ENCODE data around the gene SLC66A2. TPM values are rescaled to one million over a fixed set of nuclear protein-coding genes. Genes with fewer than 3 reads are reported as not detected.
A peak's percentile ranks its signal among the peaks of the same experiment; 100 is the strongest.

Gene SLC66A2
- total and polyA plus RNA-seq, 2 of the 13 experiments (the other 11 are each of a cell fraction or from before 2014, with no cell fraction given): 33.5 to 41.9 TPM

DNA sequence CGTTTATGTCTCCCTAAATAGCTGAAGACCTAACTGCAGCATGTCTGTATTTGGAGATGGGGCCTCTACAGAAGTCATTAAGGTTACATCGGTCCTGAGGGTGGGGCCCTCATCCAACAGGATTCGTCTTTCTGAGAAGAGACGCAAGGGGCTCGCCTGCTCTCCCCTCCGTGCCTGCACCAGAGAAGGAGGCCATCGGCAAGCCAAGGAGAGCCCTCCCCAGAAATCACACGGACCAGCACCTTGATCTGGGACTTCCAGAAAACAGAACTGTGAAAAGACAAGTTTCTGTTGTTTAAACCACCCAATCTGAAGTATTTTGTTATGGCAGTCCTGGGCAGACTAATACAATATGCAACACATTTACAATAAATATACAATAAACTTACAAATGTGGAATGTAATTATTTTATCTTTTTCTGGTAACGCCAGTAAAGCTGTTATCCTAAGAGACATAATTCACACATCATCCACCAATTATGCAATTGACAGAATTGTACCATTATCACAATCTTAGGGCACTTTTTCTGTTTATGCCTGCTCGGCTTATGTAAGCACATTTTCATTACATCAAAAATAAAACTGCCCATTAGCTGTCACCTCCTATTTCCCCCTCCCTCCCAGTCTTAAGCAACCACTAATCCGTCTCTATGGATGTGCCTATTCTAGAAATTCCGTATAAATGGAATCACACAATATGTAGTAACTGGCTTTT lies 19.1 kb upstream of the SLC66A2 start:
- BruUV-seq (replicated peaks): no TSS peak
- peaks cover 29% of the 10 kb centered on the region for H3K79me2 ChIP-seq (ENCODE audit: insufficient read depth, low read length)
- peaks cover 21% of the 10 kb centered on the region for H3K4me1 ChIP-seq (ENCODE audit: insufficient read depth, low read length)
- H2AFZ ChIP-seq (ENCODE audit: low read length): no peak overlapping the region
- no peak overlapping the region for H3K9ac ChIP-seq (ENCODE audit: insufficient read depth, low read depth, low read length)
- no peak overlapping the region for H3K4me3 ChIP-seq (replicated peaks in 1 of 3; ENCODE audit: insufficient read depth in 1 of 3, low read depth in 2 of 3, low read length in 3 of 3)
- no peak for DNase-seq (ENCODE audit: low spot score)
- ATAC-seq: no peak
- H3K27ac ChIP-seq (ENCODE audit: extremely low read length, insufficient read depth, low read length): no peak overlapping the region
- peaks cover 22 to 62% of the 10 kb centered on the region in 2 experiments for H3K36me3 ChIP-seq (replicated peaks in 1 of 2; ENCODE audit: control insufficient read depth in 1 of 2, insufficient read depth in 2 of 2, low read length in 2 of 2)
- intact Hi-C loops (cut with micrococcal nuclease; ENCODE audit: unreplicated experiment) (no loop called here), in situ Hi-C loops (cut with HindIII; ENCODE audit: extremely low pct_ligation_motif_present, low pct_unique_long_range_greater_than_20kb) (no loop called here)
- H3K4me2 ChIP-seq (ENCODE audit: low read depth, low read length): no peak overlapping the region
- H3K27me3 ChIP-seq (ENCODE audit: control insufficient read depth in 1 of 2, insufficient read depth in 2 of 2, low read length in 2 of 2): no peaks in the 10 kb centered on the region
- FAIRE-seq: no peak
- WGBS (ENCODE audit: low lambda C conversion rate): 94% methylated on average over 12 of the region's 12 CpGs
- peaks cover 20% of the 10 kb centered on the region for H4K20me1 ChIP-seq (ENCODE audit: insufficient read depth, low read length)
- TF ChIP-seq ZNF616 (CRISPR knock-in tag; IDR thresholded peaks at IDR 0.05; ENCODE audit: low read depth) (no peak), RBM22 (optimal IDR thresholded peaks at IDR 0.05; ENCODE audit: low read length) (peak; percentile 85), NFE2 (CRISPR knock-in tag; IDR thresholded peaks at IDR 0.05) (no peak), MNT (IDR thresholded peaks at IDR 0.05) (no peak), CEBPG (CRISPR knock-in tag; IDR thresholded peaks at IDR 0.05) (no peak), ZNF570 (CRISPR knock-in tag; IDR thresholded peaks at IDR 0.05; ENCODE audit: borderline replicate concordance) (no peak), ZMAT3 (CRISPR knock-in tag; conservative IDR thresholded peaks at IDR 0.05) (no peak)
- TF ChIP-seq, protein P1, sequence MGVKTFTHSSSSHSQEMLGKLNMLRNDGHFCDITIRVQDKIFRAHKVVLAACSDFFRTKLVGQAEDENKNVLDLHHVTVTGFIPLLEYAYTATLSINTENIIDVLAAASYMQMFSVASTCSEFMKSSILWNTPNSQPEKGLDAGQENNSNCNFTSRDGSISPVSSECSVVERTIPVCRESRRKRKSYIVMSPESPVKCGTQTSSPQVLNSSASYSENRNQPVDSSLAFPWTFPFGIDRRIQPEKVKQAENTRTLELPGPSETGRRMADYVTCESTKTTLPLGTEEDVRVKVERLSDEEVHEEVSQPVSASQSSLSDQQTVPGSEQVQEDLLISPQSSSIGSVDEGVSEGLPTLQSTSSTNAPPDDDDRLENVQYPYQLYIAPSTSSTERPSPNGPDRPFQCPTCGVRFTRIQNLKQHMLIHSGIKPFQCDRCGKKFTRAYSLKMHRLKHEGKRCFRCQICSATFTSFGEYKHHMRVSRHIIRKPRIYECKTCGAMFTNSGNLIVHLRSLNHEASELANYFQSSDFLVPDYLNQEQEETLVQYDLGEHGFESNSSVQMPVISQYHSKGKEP (CRISPR knock-in tag; IDR thresholded peaks at IDR 0.05): no peak
- ChIA-PET CTCF (ENCODE audit: low intra/inter-chr PET ratio, low total read pairs) (no interaction called here), POLR2A (no interaction called here)
- no peaks in the 10 kb centered on the region for H3K9me3 ChIP-seq (ENCODE audit: low read length)
